HG03280 (cell line): ENCODE measurements around the gene IQCK.

Experiments used
- ATAC-seq: cut with Tn5 transposase; IDR thresholded peaks from one replicate; pipeline ENCODE4 v1.9.1; 2021; ENCODE audit warnings: mild to moderate bottlenecking, moderate library complexity; ENCODE audit not compliant: unreplicated experiment

The IQCK gene

DNA sequence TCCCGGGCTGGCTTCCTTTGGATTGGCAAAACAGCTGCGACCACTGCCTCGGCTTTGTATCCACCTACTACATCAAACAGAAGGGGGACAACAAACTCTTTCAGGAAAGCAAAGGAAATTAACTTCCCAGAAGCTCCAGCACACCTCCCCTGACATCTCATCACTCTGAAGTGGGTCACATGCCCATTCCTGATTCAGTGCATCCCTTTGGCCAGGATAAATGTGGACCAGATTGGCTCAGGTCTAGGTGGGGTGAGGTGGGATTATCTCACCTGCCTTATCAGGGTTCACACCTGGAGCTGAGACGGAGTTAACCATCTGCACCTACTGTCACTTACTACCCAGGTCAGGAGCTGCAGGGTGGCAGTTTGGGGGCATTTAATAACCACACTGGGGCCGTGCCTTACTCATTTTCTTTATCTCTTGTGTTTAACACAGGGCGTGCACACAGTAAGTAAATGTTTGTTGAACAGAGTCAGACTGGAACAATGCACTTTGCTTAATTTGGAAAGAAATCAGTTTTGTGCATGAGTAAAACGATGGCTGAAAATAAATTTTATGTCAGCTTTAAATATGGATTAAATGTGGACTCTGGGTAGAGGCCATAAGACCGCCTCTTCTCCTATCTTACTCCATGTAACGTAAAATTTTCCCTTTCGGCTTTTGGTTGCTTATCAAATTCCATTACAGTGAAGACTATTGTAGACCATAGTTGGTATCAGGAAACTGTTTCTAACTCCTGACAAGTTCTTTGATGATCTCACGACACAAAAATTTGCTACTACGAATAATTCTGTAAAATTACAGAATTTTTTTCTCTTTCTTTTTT, 36.0 kb downstream of the IQCK start:
- ATAC-seq = no peak

DNA sequence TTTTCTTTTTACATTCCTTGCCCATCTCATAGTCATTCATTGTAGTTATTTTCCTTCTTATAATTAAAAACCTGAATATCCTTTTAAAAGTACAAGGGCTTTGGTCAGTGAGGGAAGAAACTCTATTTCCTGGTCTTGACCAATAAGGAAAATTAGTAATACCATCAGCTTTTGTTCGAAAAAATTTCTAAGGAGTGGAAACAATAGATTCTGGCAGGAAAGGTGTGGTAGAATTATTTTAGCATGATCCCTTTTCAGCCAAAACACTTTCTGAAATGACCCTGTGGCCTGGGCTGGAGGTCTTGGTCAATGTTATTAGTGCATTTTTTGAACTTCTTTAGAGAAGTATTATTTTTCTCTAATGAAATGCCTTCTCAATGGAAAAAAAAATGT, 36.6 kb downstream of the IQCK start:
- ATAC-seq = no peak

DNA sequence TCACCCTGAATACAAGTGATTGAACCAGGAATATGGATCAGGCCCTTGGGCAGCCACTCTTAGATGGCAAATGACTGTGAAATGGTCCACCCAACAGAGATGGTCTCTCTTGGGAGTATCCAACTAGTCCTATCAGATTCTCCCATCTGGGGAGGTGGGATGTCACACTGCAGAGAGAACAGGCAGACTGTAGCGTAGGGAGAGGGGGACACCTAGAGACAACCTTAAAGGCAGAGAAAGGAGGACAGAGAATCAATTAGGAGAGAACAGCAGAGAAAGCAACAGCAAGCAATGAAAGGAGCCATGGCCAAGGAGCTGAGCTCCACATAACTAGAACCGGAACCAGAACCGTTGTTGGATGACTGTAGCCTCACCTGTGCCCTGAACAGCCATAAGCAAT, 37.2 kb downstream of the IQCK start:
- no peak for ATAC-seq

DNA sequence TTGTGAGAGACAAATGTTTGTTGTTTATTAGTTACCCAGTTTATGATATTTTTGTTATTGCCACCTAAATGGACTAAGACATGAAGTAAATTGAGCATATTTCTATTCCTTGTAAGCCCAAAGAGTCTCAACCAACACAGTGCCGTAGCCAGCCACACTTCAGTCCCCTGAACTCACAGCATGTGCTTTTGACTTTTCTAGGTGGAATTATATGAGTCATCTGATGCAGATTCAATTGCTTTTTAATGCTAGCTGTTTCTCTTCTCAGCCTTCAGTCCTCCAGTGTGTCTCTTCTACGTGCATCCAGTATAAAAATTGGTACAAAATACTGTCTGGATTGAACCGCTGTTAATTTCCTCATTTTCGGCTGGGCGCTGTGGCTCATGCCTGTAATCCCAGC, 39.0 kb downstream of the IQCK start:
- ATAC-seq = no peak

DNA sequence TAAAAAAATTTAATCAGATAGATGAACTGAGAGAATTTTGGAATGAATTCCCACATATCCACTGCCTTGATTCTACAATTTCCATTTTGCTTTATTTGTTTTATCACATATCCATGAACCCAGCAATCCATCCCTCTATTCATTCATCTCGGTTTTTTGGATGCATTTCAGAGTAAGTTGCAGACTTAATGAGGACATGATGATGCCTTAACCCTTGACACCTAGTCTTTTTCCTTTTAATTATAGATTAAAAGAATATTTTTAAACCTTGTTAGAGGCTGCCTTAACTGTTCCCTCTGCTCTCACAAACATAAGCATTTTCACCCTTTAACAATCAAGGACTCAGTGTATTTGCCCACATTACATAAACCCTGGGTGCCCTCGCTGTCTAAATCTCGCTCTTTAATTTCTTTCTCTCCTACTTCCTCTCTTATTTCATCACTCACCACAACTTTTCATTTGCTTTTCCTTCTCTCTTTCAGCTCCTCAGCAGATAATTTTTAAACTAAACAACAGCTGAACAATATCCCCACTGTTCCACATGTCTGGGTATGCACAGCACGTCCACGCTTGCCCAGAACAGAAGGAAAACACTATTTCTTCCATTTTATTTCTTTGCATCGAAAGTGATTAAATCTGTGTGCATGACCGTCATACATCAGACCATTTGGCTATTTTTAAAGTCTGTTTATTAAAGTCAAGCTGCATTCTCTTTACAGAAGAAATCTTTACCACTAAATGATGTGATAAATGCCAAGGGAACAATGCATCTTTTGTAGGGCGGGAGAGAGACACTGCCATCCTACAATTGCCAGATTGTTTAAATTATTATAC, 39.9 kb downstream of the IQCK start:
- ATAC-seq = no peak

DNA sequence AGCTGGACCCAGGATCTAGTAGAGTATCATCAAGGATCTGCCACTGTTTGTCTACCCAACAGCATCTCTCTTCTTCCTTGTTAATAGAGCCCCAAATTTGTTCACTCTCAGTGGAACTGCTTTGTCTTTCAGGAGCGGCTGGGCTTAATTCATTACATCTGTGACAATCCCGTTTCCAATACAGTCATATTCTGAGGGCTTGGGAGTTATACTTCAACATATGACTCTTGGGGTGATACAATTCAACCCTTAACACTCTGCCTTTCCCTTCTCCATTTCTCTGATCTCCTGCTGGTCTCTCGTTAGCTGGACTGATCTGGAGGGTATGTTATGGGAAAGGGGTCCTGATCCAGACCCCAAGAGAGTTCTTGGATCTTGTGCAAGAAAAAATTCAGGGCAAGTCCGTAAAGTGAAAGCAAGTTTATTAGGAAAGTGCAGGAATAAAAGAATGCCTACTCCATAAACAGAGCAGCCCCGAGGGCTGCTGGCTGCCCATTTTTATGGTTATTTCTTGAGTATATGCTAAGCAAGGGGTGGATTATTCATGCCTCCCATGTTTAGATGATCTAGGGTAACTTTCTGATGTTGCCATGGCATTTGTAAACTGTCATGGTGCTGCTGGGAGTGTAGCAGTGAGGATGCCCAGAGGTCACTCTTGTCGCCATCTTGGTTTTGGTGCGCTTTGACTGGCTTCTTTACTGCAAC, 42.4 kb downstream of the IQCK start:
- ATAC-seq = no peak

DNA sequence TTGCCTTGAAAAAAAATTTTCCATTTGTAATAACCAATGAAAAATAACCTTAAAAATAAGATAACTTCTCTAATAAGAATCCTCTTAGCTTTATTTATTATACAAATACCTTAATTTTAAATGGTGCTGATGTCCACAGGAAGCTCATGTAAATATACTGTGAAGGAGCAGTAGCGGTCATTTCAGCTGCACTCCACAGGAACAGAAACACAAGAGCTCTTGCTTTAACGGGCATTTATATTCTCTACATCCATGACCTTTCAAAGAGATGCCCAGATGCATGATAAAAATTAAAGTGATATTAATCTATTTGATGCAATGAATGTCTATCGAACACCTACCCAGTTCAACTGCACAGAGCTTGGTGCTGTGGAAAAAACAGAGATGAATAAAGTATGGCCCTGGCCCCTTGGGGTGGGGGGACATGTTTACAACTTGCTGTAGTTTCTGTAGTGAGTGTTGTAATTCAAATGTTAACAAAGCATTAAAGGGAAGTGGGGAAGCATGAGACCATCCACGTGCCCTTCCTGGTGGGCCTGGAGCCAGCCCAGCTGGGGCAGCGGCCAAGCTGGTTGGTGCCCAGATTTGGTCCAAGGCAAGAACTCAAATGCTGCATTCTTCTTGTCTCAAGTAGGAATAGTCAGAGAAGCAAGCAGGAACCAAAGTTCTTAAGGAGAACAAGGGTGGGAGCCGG, 47.9 kb downstream of the IQCK start:
- ATAC-seq = no peak

DNA sequence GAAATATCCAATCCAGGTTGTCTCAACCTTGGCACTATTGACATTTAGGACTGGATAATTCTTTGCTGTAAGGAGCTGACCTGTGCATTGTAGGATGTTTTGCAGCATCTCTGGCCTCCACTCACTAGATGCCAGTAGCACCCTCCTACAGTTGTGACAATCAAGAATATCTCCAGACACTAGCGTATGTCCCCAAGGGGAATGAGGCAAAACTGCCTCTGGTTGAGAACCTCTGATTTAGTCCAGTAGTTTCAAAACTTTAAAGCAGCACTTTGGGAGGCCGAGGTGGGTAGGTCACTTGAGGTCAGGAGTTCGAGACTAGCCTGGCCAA, 48.4 kb downstream of the IQCK start:
- ATAC-seq = no peak

DNA sequence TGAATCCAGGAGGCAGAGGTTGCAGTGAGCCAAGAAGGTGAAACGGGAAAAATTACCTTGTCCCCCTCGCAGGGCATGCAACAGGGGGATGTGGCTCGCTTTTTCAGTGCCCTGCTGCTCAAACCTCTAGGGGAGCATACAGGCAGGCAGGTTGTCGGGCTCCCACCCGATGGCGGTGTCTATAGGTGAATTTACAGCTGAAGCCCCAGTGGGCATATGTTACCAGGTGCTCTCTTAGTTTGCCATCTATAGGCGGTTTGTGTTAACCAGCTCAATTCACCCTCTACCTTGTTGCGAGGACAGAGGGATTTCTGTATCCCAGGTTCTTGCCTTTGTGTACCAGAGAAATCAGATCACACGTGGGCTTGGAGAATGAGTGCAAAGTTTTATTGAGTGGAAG, 48.9 kb downstream of the IQCK start:
- no peak for ATAC-seq

DNA sequence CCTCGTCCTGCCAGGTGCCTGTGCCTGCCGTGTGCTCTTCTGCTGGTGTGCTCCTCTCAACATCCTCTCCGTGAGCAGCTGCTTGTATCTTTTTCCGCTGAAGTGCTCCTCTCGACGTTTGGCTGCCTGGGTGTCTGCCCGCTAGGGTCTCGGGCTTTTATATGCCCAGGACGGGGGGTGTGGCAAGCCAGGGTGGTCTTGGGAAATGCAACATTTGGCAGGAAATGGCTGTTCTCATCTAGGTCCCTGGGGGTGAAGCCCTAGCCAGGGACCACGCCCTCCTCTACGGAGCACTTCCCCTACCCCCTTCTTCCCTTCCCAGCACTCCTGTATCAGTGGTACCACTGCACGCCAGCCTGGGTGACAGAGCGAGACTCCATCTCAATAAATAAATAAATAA, 49.4 kb downstream of the IQCK start:
- ATAC-seq = no peak

DNA sequence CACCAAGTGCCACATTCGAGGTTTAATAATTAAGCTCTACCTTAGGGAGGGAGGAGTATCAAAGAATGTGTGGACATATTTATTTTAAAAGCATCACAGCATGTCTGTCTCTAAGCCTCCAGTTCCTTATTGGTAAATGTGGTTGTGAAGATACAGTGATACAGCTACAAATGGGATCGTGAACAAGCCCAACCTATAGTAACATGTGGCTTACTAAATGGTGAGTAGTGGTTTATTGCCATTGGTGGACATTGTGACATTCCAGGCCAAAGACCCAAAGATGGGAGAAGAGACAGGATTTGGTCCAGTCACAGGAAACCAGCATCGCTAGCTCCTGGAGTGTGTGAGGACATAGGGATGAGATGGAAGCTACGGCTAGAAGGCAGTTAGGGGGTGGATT, 51.2 kb downstream of the IQCK start:
- ATAC-seq = no peak

DNA sequence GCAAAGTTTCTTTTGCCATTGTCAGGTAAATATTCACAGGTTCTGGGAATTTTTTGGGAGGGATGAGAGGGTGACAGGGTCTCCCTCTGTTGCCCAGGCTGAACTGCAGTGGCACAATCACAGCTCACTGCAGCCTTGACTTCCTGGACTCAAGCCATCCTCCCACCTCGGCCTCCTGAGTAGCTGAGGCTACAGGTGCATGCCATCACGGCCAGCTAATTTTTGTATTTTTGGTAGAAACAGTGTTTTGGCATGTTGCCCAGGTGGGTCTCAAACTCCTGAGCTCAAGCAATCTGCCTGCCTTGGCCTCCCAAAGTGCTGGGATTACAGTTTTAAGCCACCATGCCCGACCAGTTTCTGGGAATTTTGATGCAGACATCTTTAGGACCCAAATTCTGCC, 53.0 kb downstream of the IQCK start:
- no peak for ATAC-seq

DNA sequence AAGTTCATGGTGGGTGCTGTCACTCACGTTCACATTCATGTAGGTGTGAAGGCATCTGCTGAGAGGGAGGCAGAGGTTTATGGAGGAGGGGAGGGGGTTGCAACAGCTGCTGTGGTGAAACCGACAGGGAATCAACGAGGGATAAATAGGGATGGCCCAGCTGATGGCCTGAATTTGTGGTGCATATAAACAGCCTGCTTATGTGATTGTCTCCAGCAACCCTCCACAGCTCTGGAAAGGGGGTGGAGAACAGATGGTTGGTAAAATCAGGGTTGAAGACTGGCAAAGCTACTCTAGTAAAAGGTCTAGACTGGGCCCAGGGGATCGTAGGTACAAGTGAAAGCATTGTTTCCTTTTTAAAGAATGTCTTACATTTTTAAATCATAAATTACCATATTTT, 53.7 kb downstream of the IQCK start:
- ATAC-seq = no peak

DNA sequence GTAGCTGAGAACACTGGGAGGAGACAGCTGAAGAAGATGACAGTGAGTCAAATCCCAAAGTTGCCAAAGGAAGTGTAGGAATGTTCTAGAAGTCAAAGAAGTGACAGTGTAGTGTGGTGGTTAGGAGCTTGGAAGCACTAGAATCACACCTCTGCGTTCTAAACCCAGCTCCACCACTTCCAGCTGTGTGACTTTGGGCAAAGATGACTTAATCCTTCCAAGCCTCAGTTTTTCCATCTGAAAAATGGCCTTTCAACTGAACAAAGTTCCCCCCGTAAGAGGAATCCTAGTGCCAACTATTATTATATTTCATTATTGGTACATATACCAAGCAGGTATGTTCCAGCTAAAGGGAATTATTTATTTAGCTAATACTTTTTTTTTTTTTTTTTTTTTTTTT, 56.0 kb downstream of the IQCK start:
- ATAC-seq = no peak

DNA sequence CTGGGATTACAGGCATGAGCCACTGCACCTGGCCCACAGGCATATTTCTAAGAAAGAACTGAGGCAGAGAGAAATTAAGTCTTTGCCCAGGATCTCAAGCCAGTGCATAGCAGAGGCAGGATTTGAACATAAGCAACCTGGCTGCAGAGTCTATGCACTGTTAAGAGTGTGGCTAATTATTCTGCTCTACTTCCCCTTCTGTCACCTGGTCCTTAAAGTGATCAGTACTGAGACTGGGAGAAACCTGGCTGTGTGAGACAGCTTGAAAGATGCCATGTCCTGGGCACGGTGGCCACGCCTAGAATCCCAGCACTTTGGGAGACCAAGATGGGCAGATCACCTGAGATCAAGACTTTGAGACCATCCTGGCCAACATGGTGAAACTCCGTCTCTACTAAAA, 58.1 kb downstream of the IQCK start:
- ATAC-seq = no peak

DNA sequence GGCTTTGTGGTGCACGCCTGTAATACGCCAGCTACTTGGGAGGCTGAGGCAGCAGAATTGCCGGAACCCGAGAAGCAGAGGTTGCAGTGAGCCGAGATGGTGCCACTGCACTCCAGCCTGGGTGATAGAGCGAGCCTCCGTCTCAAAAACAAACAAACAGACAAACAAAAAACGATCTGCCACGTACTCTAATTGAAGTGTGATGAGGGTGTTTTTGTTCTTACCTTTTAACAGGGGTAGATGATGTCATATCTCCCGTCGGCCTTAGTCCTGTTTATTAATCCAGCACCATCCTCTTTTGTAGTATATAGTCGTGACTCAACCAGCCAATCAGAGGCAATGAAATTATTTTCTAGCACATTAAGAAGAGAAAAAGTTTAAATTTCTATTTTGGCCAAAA, 58.5 kb downstream of the IQCK start:
- ATAC-seq = no peak

DNA sequence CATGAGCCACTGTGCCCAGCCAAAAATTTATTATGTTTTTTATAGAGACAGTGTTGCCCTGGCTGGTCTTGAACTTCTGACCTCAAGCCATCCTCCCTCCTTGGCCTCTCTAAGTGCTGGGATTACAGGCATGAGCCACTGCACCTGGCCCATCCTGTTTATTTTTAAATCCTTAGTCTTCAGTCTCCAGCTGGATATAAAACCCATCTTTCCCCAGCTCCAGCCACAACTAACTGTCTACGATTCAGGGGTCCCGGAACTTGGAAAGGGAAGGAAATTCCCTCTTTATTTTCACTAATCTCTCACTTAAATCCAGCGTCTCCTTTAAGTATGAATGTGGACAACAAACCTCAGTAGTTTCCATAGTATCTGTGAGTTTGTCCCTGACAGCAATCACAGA, 62.2 kb downstream of the IQCK start:
- ATAC-seq = no peak

DNA sequence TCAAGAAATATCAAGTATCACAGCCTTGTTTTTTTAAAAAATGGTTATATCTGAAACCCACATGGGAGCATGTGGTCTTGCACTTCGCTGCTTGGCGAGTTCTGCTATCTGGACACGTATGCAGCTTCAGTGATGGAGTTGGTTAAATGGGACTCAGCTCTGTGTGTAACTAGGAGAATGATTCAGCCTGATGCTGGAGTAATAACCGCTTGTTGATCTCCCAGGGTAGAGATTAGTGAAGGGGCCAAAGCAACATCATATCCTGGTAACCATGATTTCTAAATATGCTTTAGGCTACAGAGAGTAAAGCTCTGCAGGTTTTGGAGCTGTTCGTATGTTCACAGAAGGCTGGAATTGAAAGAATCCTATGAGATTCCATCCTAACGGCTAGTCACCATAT, 63.2 kb downstream of the IQCK start:
- no peak for ATAC-seq

DNA sequence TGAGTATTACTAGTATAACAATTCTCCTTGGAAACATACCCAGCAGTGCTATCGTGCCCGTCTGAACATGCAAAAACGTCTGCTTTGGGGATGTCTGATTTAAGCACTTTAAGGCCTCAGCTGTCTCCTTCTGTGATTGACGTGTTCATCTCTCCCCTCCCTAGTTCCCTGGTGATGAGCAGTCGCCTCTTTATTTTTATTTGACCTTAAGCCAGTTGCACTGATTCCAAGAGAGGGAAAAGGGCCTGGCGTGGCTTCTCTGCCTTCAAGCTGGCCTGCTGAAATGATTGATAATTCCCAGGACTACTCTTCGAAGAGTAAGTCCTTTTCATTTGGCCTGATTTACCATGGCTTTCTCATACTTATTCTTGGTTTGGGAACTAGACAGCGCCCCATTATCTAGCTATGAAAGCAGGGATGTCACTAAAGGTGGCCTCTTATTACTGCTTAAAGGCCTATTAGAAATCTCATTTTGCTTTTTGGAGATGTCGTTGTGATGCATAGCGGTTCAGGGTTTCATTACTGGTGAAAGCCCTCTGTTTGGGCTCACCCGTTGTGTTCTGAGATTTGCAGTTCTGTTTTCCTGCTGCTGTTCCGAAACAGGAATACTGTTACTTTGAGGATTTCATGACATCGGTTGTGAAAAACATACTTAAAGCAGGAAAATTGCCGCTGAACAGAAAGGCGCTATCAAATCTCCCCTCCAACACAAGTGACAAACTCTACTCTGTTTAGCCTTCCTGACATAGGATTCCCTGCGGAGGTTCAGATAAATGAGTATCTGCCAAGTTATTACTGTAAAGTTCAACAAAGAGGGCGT, 65.5 kb downstream of the IQCK start:
- ATAC-seq = no peak

DNA sequence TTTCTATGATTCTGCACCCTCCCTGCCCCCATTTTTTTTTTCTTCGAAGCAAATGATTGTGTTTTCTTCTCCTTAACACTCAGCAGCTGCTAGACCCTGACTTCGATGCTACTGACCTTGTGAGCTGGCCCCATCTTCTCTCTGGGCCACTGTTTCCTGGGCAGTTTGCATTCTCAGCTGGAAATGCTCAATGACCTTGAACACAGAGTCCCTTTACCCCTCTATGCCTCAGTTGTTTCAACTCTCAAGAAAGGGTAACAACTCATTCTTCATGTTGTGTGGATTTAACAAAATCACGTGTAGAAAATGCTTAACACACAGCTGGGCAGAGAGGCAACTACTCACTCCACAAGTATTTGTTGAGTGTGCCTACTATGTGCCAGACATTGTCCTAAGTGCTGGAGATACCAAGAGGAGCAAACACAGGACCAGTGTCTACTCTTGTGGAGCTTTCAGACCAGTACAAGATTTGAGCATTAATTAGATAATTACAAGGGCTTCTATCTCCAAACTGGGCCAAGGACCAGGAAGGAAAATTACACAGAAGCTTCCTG, 66.2 kb downstream of the IQCK start:
- ATAC-seq = no peak
